HG02840 (cell line): ENCODE results near the gene LYST.
"Not testable (repeated sequence)": the region's sequence is repeated elsewhere in the genome, so short reads cannot be mapped to it uniquely, and the experiment has no call there.

Experiments used
- ATAC-seq: cut with Tn5 transposase; IDR thresholded peaks from one replicate; pipeline ENCODE4 v1.9.1; 2021; ENCODE audit warnings: mild to moderate bottlenecking, moderate library complexity, moderate number of reproducible peaks; ENCODE audit not compliant: unreplicated experiment, low FRiP score

LYST gene

DNA sequence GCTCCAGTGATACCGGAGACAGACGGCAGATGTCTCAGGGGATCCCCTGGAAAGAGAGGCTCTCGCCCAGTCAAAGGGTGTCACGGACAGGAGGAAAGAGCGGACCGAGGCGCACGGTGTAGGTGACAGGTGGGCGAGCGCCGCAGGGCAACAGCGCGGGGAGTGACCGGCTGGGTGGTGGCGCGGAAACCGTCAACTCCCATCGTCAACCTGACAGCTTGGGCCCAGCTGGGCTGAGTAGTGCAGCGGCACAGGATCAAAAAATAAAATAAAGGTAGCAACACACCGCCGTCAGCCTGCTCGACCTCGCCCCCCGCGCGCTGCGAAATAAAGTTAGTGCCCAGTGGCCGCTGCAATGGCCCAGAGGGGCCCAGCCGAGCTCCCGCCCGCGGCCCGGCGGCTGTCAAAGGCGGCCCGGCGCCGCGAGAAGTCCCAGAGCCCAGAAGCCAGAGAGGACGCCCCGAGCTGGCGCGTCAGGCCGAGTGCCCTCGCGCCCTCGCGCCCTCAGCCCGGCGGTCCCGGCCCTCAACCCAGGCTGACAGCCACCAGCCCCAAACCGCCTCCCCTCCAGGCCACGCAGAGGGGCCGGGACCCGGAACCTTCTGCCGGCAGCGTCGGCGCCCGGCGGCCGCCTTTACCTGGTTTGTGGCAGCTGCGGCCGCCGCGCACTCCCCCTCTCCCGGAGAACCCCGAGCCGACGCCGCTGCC is at the start of gene LYST:
Gene LYST (minus strand): TSS at position 702 of the 708 bp plus-strand sequence. CDS start 36,489 bp downstream, outside the sequence.
- peak; percentile 44 for ATAC-seq

DNA sequence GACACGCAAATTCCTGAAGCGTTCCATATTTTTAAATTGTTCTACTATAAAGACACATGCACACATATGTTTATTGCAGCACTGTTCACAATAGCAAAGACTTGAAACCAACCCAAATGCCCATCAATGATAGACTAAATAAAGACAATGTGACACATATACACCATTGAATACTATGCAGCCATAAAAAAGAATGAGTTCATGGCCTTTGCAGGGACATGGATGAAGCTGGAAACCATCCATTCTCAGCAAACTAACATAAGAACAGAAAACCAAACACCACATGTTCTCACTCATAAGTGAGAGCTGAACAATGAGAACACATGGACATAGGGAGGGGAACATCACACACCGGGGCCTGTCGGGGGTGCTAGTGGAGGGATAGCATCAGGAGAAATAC is 48.8 kb upstream of the LYST start:
- not testable (repeated sequence) for ATAC-seq

DNA sequence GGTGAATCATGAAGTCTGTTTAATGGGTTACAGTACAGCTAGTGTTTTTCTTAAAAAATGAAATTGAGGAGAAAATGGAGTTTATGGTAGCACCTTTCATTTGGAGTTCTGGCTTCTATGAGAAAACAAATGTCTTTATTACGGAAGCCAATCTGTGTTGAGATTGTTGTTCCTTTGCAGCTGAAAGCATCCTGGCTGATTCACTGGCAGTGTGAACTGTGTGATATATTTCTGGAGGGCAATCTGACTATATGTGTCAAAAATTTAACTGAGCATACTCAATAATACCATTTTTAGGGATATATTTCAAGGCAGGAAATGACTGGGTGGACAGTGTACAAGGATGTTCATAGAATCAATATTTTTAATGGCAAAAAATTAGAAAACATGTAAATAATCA is 46.6 kb upstream of the LYST start:
- ATAC-seq: no peak

DNA sequence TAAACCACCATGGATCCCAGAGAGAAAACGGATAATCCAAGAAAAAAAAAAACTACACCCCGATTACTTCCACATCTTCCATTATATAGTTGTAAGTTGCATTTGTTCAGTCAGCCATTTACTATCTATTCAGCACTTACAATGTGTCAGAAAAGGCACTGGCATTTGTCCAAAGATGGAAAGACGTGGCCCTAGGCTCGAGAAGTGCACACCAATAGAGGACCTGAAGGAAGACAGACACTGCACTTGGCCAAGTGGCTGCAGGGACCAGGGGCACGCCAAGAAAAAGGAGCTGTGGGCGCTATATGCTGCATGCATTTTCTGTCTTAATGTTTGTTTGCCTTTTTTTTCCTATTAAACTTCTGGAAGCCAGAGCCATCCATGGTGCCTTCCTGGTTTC is 45.2 kb upstream of the LYST start:
- no peak for ATAC-seq

- no peak for ATAC-seq
Measured at GRCh38 chr1:235911300-235911662, 44.6 kb upstream of the LYST start.

GRCh38 chr1:235910357-235911299 is 43.9 kb upstream of the LYST start:
- no peak for ATAC-seq

GRCh38 chr1:235908742-235909520 is 42.2 kb upstream of the LYST start:
- ATAC-seq: no peak

- ATAC-seq: no peak
Measured at GRCh38 chr1:235907897-235908240, 41.2 kb upstream of the LYST start.

DNA sequence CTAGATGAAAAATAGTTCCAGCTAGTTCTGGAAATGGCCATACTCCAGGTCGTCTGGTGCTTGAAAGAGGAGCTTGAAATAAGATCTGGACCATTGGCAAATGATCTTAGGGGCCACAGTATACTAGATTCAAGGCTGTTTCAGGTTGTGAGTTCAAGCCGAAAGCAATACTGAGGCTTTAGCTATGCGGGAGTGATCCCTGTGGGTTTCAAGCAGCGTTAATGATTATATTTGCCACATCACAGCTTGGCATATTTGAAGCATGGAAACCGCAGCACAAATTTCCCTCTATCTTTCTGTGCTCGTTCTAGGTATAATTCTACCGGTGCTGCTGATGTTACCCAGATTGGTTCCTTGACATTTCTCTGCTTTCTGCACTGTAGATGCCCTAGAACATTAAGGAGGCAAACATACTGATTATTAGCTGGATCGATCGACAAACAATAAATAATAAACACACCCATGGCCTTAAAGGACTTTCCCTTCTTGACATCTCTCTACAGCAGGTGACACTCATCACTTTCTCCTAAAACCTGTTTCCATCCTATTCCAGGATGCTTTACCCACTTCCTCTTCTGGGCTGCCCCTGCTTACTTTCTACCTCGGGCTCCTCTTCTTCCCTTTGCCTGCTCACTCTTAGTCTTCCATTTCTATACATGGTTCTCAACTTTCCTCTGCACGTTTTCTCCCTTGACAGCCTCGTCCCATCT is 40.6 kb upstream of the LYST start:
- no peak for ATAC-seq

DNA sequence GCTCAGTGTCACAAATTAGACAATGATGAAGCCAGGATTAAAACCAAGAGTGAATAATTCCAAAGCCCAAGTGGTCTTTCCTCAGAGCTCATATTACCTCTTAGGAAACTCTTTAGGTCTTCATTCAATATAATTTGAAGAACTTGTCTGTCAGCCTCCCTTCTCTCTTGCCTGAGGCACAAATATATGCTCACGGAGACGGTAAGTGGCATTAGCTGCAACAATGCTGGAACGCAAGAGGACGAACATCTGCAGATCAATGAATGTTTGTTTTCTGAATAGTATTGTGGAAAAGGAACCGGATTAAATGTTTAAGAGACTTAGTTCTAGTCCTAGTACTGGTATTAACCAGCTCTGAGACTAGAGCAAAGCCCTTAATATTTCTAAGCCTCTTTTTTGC is 39.7 kb upstream of the LYST start:
- no peak for ATAC-seq

DNA sequence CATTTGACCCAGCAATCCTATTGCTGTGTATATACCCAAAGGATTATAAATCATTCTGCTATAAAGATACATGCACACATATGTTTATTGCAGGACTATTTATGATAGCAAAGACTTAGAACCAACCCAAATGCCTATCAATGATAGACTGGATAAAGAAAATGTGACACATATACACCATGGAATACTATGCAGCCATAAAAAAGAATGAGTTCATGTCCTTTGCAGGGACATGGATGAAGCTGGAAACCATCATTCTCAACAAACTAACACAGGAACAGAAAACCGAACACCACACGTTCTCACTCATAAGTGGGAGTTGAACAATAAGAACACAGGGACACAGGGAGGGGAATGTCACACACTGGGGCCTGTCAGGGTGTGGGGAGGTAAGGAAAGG is 37.1 kb upstream of the LYST start:
- ATAC-seq: not testable (repeated sequence)

DNA sequence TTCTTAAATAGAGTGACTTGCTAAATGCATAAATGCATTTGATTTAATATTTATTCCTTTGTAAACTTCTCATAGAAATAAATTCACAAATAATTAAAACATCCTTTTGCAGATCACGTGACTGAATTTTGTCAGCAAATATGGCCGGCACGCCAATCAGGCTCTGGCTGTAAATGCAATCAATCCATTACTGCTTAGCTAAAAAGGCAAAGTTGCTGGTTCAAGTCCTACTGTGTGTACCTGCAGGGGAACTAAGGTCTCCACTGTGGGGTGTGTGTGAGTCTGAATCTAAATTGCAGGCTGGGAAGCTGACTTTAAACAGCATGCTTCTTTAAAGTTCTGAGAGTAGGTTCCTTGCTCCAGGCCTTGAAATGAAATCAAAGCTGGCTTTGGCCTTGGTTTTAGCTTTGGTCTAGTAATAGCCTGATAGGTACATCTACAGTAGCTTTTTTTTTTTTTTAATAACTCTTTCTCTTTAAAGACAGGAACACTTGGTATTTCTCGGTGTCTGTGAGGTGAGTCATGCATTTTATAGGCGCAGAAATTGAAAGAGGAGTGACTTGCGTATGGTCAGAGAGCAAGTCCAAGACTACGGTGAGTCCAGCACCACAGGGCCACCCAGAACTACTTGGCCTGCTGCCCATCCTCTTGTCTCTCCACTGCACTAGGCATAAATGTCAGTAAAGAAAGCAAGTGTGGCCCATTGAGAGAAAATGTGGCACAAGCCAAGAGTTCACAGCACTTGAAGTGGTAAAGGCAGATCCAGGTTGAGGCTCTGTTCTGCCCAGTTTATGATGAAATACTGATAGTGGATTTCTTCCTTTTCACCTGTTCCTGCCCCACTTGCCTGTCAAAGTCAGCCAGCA is 36.2 kb upstream of the LYST start:
- ATAC-seq: no peak

DNA sequence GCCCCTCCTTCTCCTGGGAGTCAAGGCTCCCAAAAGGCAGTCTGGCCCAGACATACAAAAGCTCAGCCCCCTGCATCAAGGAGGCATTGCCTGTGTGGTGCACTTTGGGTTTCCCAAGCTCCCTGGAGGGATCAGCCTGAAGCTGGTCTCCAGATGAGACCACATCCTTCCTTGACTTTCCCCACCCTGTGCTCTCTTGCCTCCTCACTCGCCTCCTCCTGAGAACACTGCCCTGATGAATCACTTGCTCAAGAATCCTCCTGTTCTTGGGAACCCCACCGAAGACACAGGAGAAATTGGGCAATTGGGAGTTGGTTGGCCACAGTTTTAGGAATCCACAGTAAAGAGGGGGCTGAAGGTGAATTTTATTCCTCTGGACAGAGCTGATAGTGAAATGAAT is 34.8 kb upstream of the LYST start:
- no peak for ATAC-seq

GRCh38 chr1:235898126-235898525 is 31.4 kb upstream of the LYST start:
- ATAC-seq: no peak

- ATAC-seq: no peak
Measured at GRCh38 chr1:235893840-235894239, 27.1 kb upstream of the LYST start.

DNA sequence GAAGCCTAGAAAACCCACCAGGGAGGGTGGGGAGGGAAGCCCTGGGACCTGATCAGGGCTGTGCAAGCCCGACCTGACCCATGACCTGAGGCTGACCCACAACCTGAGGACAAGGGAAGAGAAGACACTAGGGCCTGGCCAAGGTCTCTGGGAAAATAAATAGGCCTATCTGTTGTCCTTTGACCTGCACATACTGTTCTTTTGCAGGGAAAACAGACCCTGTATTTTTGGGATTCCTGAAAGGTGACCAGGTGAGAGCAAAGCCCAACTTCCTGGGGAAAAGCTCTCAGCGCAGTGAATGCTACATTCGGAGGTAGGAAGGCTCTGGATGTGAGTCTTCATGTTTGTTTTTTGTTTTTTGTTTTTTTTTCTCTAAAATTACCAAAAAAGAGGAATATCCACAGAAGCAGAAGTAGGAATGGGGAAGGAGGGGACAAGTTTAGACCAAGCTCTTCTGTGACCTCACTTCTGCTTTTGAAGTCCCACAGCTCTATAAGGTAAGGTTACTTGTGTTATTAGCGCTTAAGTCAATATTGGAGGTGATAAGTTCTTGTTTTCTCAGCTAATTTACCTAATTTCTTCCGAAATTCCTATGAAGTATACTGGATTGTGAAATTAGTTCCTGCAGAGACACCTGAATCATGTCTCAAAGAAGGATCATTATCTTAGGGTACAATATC is 26.2 kb upstream of the LYST start:
- no peak for ATAC-seq

GRCh38 chr1:235892202-235892601 is 25.5 kb upstream of the LYST start:
- no peak for ATAC-seq

DNA sequence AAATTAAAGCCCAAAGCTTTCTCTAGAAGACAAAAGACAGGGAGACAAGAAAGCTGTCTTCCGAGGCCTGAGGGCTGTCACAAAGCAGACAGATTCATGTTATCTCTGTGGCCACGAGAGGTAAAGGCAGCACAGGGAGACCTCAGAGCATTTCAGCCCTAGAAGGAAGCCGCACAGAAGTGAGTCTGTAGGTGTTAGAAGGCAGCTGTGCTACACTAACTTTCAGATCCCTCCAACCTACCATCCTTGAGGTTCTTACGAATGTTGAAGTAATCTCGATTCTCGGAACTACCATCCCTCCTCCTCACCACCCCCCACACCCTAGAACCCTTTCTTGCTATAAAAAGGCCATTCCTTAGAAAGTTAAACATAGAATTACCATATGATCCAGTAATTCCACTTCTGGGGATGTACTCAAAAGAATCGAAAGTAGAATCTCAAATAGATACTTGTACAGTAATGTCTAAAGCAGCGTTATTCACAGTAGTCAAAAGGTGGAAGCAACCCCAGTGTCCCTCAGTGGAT is 21.5 kb upstream of the LYST start:
- ATAC-seq: peak; percentile 79

- no peak for ATAC-seq
Measured at GRCh38 chr1:235887676-235888075, 21.0 kb upstream of the LYST start.
